ENCODE data around the gene NEBL.

DNA sequence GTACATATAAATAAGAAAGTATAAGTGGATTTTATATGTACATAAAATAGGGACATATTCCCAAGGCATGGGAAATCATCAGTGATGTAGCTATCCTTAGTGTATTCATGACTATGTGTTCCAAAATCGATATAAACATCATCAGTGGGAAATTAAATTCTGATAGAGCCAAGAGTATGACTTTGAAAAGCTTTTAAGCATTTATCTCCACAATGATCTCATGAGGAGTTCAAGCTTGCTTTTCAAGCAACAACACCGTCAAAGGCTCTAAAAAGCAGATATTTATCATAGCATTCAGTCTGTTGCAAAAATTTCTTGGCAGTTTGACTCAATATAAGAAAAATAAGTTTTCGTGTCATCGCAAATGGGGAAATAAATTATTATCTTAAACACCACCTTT, 14.5 kb upstream of the NEBL start:
- TF ChIP-seq, protein P1, sequence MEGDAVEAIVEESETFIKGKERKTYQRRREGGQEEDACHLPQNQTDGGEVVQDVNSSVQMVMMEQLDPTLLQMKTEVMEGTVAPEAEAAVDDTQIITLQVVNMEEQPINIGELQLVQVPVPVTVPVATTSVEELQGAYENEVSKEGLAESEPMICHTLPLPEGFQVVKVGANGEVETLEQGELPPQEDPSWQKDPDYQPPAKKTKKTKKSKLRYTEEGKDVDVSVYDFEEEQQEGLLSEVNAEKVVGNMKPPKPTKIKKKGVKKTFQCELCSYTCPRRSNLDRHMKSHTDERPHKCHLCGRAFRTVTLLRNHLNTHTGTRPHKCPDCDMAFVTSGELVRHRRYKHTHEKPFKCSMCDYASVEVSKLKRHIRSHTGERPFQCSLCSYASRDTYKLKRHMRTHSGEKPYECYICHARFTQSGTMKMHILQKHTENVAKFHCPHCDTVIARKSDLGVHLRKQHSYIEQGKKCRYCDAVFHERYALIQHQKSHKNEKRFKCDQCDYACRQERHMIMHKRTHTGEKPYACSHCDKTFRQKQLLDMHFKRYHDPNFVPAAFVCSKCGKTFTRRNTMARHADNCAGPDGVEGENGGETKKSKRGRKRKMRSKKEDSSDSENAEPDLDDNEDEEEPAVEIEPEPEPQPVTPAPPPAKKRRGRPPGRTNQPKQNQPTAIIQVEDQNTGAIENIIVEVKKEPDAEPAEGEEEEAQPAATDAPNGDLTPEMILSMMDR (IDR thresholded peaks at IDR 0.05): no peak
- no peak for TF ChIP-seq ZFX (IDR thresholded peaks at IDR 0.05; ENCODE audit: borderline replicate concordance)
